CD14-positive monocyte (primary cell): Measurements from ENCODE around the gene GPR34. TPM values are rescaled to one million over a fixed set of nuclear protein-coding genes. Genes with fewer than 3 reads are reported as not detected.
A peak's percentile ranks its signal among the peaks of the same experiment; 100 is the strongest.

ENCODE experiments used
- DNase-seq, 3 donors: peaks; one replicate each; pipeline ENCODE4 v3.0.0-alpha.2; 2011 to 2022
- H2AFZ ChIP-seq: 2 replicates; pipeline ENCODE4 v1.6.0; 2012; ENCODE audit warnings: mild to moderate bottlenecking, low read depth, low read length, inconsistent platforms; ENCODE audit not compliant: insufficient read depth, poor library complexity, severe bottlenecking
- H3K27ac ChIP-seq, 2 donors: 1 replicate in 1 of 2; 2 replicates in 1 of 2; pipeline ENCODE4 v1.5.1; 2012 to 2013; ENCODE audit warnings: low read length in 2 of 2, control low read depth in 1 of 2, inconsistent platforms in 1 of 2, low read depth in 1 of 2, mild to moderate bottlenecking in 1 of 2
- H3K27me3 ChIP-seq, 2 donors: one replicate each; pipeline versions ENCODE4 v1.6.0 to v1.6.1; 2011 to 2013; ENCODE audit warnings: low read length in 2 of 2; ENCODE audit not compliant: control insufficient read depth in 2 of 2, insufficient read depth in 2 of 2
- H3K36me3 ChIP-seq, 2 donors: replicated peaks in 1 of 2; 1 replicate in 1 of 2; 2 replicates in 1 of 2; pipeline versions ENCODE4 v1.5.1 to v1.6.1; 2012 to 2013; ENCODE audit warnings: low read length in 2 of 2, control low read depth in 1 of 2, inconsistent platforms in 1 of 2, mild to moderate bottlenecking in 1 of 2; ENCODE audit not compliant: insufficient read depth in 2 of 2, control insufficient read depth in 1 of 2
- H3K4me1 ChIP-seq, 2 donors: 1 replicate in 1 of 2; 2 replicates in 1 of 2; pipeline versions ENCODE4 v1.5.1 to v1.6.1; 2012 to 2013; ENCODE audit warnings: low read length in 2 of 2, control low read depth in 1 of 2, inconsistent platforms in 1 of 2, mild to moderate bottlenecking in 1 of 2, moderate library complexity in 1 of 2; ENCODE audit not compliant: insufficient read depth in 2 of 2, control insufficient read depth in 1 of 2
- H3K4me2 ChIP-seq: replicated peaks from 2 replicates; pipeline ENCODE3; 2012; ENCODE audit warnings: low read length, moderate library complexity, mild to moderate bottlenecking; ENCODE audit not compliant: poor library complexity, severe bottlenecking; ENCODE audit errors: extremely low read depth
- H3K4me3 ChIP-seq, 3 experiments: fragments of 200-600 bp in 1 of 3; sonication (generic) in 1 of 3; replicated peaks in 1 of 3; 1 replicate in 2 of 3; 2 replicates in 1 of 3; pipeline ENCODE4 v1.5.1; 2011 to 2013; ENCODE audit warnings: low read length in 3 of 3, mild to moderate bottlenecking in 3 of 3, control low read depth in 2 of 3, low read depth in 2 of 3, inconsistent platforms in 1 of 3, moderate library complexity in 1 of 3
- H3K79me2 ChIP-seq: 2 replicates; pipeline ENCODE4 v1.6.0; 2012; ENCODE audit warnings: mild to moderate bottlenecking, control low read depth, inconsistent platforms, low read length, moderate library complexity; ENCODE audit not compliant: insufficient read depth
- H3K9ac ChIP-seq: 2 replicates; pipeline ENCODE4 v1.6.0; 2017; ENCODE audit warnings: low read length, mild to moderate bottlenecking; ENCODE audit not compliant: insufficient read depth, poor library complexity, severe bottlenecking
- H3K9me3 ChIP-seq, 2 donors: replicated peaks in 1 of 2; 1 replicate in 1 of 2; 2 replicates in 1 of 2; pipeline versions ENCODE4 v1.5.1 to v1.6.1; 2012 to 2013; ENCODE audit warnings: low read length in 2 of 2, control low read depth in 1 of 2; ENCODE audit not compliant: control insufficient read depth in 1 of 2, insufficient read depth in 1 of 2
- H4K20me1 ChIP-seq: 2 replicates; pipeline ENCODE4 v1.6.0; 2012; ENCODE audit warnings: mild to moderate bottlenecking, low read length, control low read depth, moderate library complexity; ENCODE audit not compliant: insufficient read depth
- H3K27ac Mint-ChIP-seq, 7 donors: one replicate each; pipeline ENCODE4 v1.8.0; 2020; ENCODE audit warnings: mild to moderate bottlenecking in 7 of 7, mixed read lengths in 7 of 7, moderate library complexity in 6 of 7, inconsistent platforms in 2 of 7
- H3K27me3 Mint-ChIP-seq, 3 donors: one replicate each; pipeline ENCODE4 v1.8.0; 2021 to 2022; ENCODE audit warnings: low read depth in 3 of 3, mild to moderate bottlenecking in 3 of 3, mixed read lengths in 3 of 3, moderate library complexity in 3 of 3, inconsistent platforms in 1 of 3
- H3K36me3 Mint-ChIP-seq, 2 donors: one replicate each; pipeline ENCODE4 v1.8.0; 2020; ENCODE audit warnings: mixed read lengths in 2 of 2, inconsistent platforms in 1 of 2, mild to moderate bottlenecking in 1 of 2
- H3K4me1 Mint-ChIP-seq: one replicate; pipeline ENCODE4 v1.8.0; 2020; ENCODE audit warnings: mild to moderate bottlenecking, mixed read lengths
- H3K4me3 Mint-ChIP-seq, 2 donors: one replicate each; pipeline ENCODE4 v1.8.0; 2020; ENCODE audit warnings: mild to moderate bottlenecking in 2 of 2, mixed read lengths in 2 of 2, moderate library complexity in 1 of 2
- H3K9me3 Mint-ChIP-seq, 7 donors: one replicate each; pipeline ENCODE4 v1.8.0; 2020 to 2022; ENCODE audit warnings: mixed read lengths in 7 of 7, mild to moderate bottlenecking in 6 of 7, moderate library complexity in 6 of 7, inconsistent platforms in 2 of 7
- CTCF ChIP-seq: fragments of 200-600 bp; IDR thresholded peaks from one replicate; pipeline ENCODE4 v1.8.0; 2022; ENCODE audit warnings: antibody characterized with exemption, mild to moderate bottlenecking
- WGBS: methylation state at CpG from one replicate; pipeline ENCODE4 v1.1.5; 2013; ENCODE audit warnings: missing lambda C conversion rate; ENCODE audit not compliant: insufficient coverage; 5-methylcytosine and 5-hydroxymethylcytosine counted together
- intact Hi-C, 2 donors: fragments of 100-400 bp; cut with micrococcal nuclease; formaldehyde crosslinking; loops; one replicate each; pipeline versions ENCODE4 v1.15.0 to v1.15.1; 2023
- polyA plus RNA-seq, 3 donors: library from polyadenylated mRNA; depleted of rRNA in 1 of 3; unstranded in 2 of 3; stranded (reverse) in 1 of 3; fragments of 300-500 nt in 2 of 3; fragments of >200 nt in 1 of 3; fragmentation: Illumina TruSeq in 2 of 3; gene quantifications; 1 replicate in 2 of 3; 2 replicates in 1 of 3; pipeline ENCODE4 v1.2.3, GENCODE V29; 2012 to 2021

Gene GPR34
- polyA plus RNA-seq, 3 donors: 6.1 to 20.3 (median 14.8) TPM

GRCh38 chrX:41722214-41722613 lies 33.4 kb downstream of the GPR34 start:
- no peak for TF ChIP-seq CTCF
- H3K4me1 Mint-ChIP-seq: peaks cover 47% of the 10 kb centered on the region
- Histone ChIP-seq H3K27me3 (peaks cover 0 to 6% of the 10 kb centered on the region in 2 donors), H4K20me1 (no peaks in the 10 kb centered on the region), H2AFZ (no peak overlapping the region), H3K79me2 (no peaks in the 10 kb centered on the region), H3K9me3 (peaks cover 21% of the 10 kb centered on the region in 2 donors), H3K36me3 (no peaks in the 10 kb centered on the region), H3K4me3 (no peak overlapping the region), H3K27ac (no peak overlapping the region), H3K9ac (no peak overlapping the region), H3K4me2 (no peak overlapping the region), H3K4me1 (peaks cover 36 to 50% of the 10 kb centered on the region in 2 donors)
- no peak for DNase-seq
- peak overlapping the region in 2 of 7 donors; percentile 28 to 70 for H3K27ac Mint-ChIP-seq
- intact Hi-C loops: no loop called here
- peaks cover 4 to 10% of the 10 kb centered on the region in 2 donors for H3K36me3 Mint-ChIP-seq
- peaks cover 5 to 26% (median 21%) of the 10 kb centered on the region in 7 donors for H3K9me3 Mint-ChIP-seq
- no peak overlapping the region for H3K4me3 Mint-ChIP-seq
- peaks cover 0 to 1% (median 1%) of the 10 kb centered on the region in 3 donors for H3K27me3 Mint-ChIP-seq
- WGBS: no CpG with 5 or more reads among the region's 3 CpGs

GRCh38 chrX:41722816-41723618 lies 34.2 kb downstream of the GPR34 start:
- Mint-ChIP-seq H3K9me3 (peaks cover 4 to 18% (median 15%) of the 10 kb centered on the region in 7 donors), H3K4me1 (peaks cover 47% of the 10 kb centered on the region), H3K27me3 (peaks cover 0 to 1% (median 1%) of the 10 kb centered on the region in 3 donors), H3K27ac (peak overlapping the region in 6 of 7 donors; percentile 63 to 86 (median 76)), H3K4me3 (no peak overlapping the region), H3K36me3 (peaks cover 4 to 6% of the 10 kb centered on the region in 2 donors)
- peaks cover 0 to 6% of the 10 kb centered on the region in 2 donors for H3K27me3 ChIP-seq
- no peaks in the 10 kb centered on the region for H3K36me3 ChIP-seq
- WGBS: no CpG with 5 or more reads among the region's 3 CpGs
- peak overlapping the region in 1 of 2 donors; percentile 63 for H3K27ac ChIP-seq
- peak in 2 of 3 donors; percentile 29 to 46 for DNase-seq
- no peak for TF ChIP-seq CTCF
- H3K9me3 ChIP-seq: peaks cover 13% of the 10 kb centered on the region in 2 donors
- H4K20me1 ChIP-seq: no peaks in the 10 kb centered on the region
- H3K4me3 ChIP-seq: peak overlapping the region in 1 of 3 experiments; percentile 54
- peaks cover 36 to 50% of the 10 kb centered on the region in 2 donors for H3K4me1 ChIP-seq
- intact Hi-C loops: no loop called here
- no peak overlapping the region for H2AFZ ChIP-seq
- peak overlapping the region; percentile 41 for H3K4me2 ChIP-seq
- no peaks in the 10 kb centered on the region for H3K79me2 ChIP-seq
- no peak overlapping the region for H3K9ac ChIP-seq
